ENCODE results near the gene PFKFB3. TPM values are rescaled to one million over a fixed set of nuclear protein-coding genes. Genes with fewer than 3 reads are reported as not detected.
A peak's percentile ranks its signal among the peaks of the same experiment; 100 is the strongest.
"Not testable (repeated sequence)": the region's sequence is repeated elsewhere in the genome, so short reads cannot be mapped to it uniquely, and the experiment has no call there.

Gene PFKFB3
- total RNA-seq, 1 experiment from 2014 or later: 21.8 TPM

DNA sequence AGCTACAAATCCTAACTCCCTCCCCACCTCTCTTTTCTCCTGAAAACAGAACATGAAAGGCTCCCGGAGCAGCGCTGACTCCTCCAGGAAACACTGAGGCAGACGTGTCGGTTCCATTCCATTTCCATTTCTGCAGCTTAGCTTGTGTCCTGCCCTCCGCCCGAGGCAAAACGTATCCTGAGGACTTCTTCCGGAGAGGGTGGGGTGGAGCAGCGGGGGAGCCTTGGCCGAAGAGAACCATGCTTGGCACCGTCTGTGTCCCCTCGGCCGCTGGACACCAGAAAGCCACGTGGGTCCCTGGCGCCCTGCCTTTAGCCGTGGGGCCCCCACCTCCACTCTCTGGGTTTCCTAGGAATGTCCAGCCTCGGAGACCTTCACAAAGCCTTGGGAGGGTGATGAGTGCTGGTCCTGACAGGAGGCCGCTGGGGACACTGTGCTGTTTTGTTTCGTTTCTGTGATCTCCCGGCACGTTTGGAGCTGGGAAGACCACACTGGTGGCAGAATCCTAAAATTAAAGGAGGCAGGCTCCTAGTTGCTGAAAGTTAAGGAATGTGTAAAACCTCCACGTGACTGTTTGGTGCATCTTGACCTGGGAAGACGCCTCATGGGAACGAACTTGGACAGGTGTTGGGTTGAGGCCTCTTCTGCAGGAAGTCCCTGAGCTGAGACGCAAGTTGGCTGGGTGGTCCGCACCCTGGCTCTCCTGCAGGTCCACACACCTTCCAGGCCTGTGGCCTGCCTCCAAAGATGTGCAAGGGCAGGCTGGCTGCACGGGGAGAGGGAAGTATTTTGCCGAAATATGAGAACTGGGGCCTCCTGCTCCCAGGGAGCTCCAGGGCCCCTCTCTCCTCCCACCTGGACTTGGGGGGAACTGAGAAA is 30.4 kb downstream of the PFKFB3 start:
- Histone ChIP-seq H3K36me3 (peaks cover 68% of the 10 kb centered on the region), H3K27ac (no peak overlapping the region), H3K27me3 (replicated peaks) (no peaks in the 10 kb centered on the region), H3K9me3 (replicated peaks) (no peaks in the 10 kb centered on the region), H3K4me1 (replicated peaks) (no peaks in the 10 kb centered on the region), H3K4me3 (no peak overlapping the region)
- DNase-seq (ENCODE audit: low read depth in 1 of 2, low spot score in 2 of 2): no peak

DNA sequence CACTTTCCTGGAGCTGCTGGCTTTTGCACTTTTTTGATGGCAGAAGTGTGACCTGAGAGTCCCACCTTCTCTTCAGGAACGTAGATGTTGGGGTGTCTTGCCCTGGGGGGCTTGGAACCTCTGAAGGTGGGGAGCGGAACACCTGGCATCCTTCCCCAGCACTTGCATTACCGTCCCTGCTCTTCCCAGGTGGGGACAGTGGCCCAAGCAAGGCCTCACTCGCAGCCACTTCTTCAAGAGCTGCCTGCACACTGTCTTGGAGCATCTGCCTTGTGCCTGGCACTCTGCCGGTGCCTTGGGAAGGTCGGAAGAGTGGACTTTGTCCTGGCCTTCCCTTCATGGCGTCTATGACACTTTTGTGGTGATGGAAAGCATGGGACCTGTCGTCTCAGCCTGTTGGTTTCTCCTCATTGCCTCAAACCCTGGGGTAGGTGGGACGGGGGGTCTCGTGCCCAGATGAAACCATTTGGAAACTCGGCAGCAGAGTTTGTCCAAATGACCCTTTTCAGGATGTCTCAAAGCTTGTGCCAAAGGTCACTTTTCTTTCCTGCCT is 31.1 kb downstream of the PFKFB3 start:
- peaks cover 3% of the 10 kb centered on the region for H3K4me1 ChIP-seq (replicated peaks)
- H3K27ac ChIP-seq: no peak overlapping the region
- DNase-seq (ENCODE audit: low read depth in 1 of 2, low spot score in 2 of 2): no peak
- H3K36me3 ChIP-seq: peaks cover 62% of the 10 kb centered on the region
- H3K4me3 ChIP-seq: no peak overlapping the region
- H3K27me3 ChIP-seq (replicated peaks): no peaks in the 10 kb centered on the region
- H3K9me3 ChIP-seq (replicated peaks): no peaks in the 10 kb centered on the region

- no peaks in the 10 kb centered on the region for H3K27me3 ChIP-seq (replicated peaks)
- no peak overlapping the region for H3K4me3 ChIP-seq
- no peak for DNase-seq (ENCODE audit: low read depth in 1 of 2, low spot score in 2 of 2)
- H3K27ac ChIP-seq: no peak overlapping the region
- H3K36me3 ChIP-seq: peaks cover 59% of the 10 kb centered on the region
- H3K9me3 ChIP-seq (replicated peaks): no peaks in the 10 kb centered on the region
- H3K4me1 ChIP-seq (replicated peaks): peaks cover 8% of the 10 kb centered on the region
Observed at GRCh38 chr10:6234371-6234770, 31.6 kb downstream of the PFKFB3 start.

DNA sequence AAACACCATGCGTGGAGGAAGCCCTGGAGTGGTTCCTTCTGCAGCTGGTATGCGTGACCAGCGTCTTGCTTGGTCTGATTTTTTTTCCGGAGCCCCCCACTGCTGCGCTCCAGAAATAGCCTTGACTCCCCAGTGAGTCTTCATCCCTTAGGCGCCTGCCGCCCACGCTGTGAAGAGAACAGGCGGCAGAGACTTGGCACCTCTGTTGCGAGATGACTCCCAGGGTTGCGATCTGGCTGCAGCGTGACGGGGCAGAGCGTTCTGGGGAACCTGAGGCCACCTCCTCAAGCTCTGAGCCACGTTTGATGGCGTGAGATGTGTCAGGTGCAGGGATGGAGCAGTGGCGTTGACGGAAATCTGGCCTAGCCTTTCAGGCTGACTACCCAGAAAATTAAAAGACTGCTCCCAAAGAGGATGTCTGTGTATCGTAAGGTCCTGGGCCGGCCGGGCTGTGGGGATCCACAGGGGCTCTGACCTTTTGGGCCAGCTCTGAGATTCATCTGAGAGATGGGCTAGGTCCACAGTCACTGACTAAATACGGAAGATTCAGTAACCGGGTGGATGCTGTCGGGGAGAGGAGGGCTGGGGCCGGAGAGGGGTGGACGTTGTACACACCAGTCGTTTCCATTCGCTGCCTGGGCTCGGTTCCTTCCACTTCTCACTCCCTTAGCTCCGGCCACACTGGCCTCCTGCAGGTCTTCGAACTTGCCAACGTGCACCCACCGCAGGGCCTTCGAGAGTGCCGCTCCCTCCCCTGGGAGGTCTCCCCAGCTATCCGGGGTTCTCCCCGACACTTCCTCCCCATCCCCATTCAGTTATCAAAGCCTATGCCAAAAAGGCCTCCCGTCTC is 33.8 kb downstream of the PFKFB3 start:
- no peak overlapping the region for H3K4me3 ChIP-seq
- no peak overlapping the region for H3K27ac ChIP-seq
- no peak for DNase-seq (ENCODE audit: low read depth in 1 of 2, low spot score in 2 of 2)
- H3K4me1 ChIP-seq (replicated peaks): peaks cover 28% of the 10 kb centered on the region
- peaks cover 40% of the 10 kb centered on the region for H3K36me3 ChIP-seq
- no peaks in the 10 kb centered on the region for H3K27me3 ChIP-seq (replicated peaks)
- no peaks in the 10 kb centered on the region for H3K9me3 ChIP-seq (replicated peaks)

GRCh38 chr10:6237199-6237530 is 34.4 kb downstream of the PFKFB3 start:
- H3K36me3 ChIP-seq: peaks cover 36% of the 10 kb centered on the region
- no peak overlapping the region for H3K27ac ChIP-seq
- DNase-seq (ENCODE audit: low read depth in 1 of 2, low spot score in 2 of 2): no peak
- H3K4me3 ChIP-seq: no peak overlapping the region
- no peaks in the 10 kb centered on the region for H3K9me3 ChIP-seq (replicated peaks)
- peaks cover 34% of the 10 kb centered on the region for H3K4me1 ChIP-seq (replicated peaks)
- no peaks in the 10 kb centered on the region for H3K27me3 ChIP-seq (replicated peaks)

- Histone ChIP-seq H3K36me3 (peaks cover 21% of the 10 kb centered on the region), H3K4me1 (replicated peaks) (peaks cover 38% of the 10 kb centered on the region)
- H3K9me3 ChIP-seq (replicated peaks); H3K4me3 ChIP-seq; H3K27me3 ChIP-seq (replicated peaks); H3K27ac ChIP-seq; DNase-seq (ENCODE audit: low read depth in 1 of 2, low spot score in 2 of 2): not testable (repeated sequence)
Observed at GRCh38 chr10:6238587-6239212, 36.0 kb downstream of the PFKFB3 start.

GRCh38 chr10:6239213-6239991 is 36.7 kb downstream of the PFKFB3 start:
- H3K27me3 ChIP-seq (replicated peaks): no peaks in the 10 kb centered on the region
- H3K9me3 ChIP-seq (replicated peaks): no peaks in the 10 kb centered on the region
- peak; percentile 92 to 96 for DNase-seq (ENCODE audit: low read depth in 1 of 2, low spot score in 2 of 2)
- H3K36me3 ChIP-seq: peaks cover 14% of the 10 kb centered on the region
- no peak overlapping the region for H3K4me3 ChIP-seq
- peak overlapping the region; percentile 24 for H3K27ac ChIP-seq
- peaks cover 38% of the 10 kb centered on the region for H3K4me1 ChIP-seq (replicated peaks)

DNA sequence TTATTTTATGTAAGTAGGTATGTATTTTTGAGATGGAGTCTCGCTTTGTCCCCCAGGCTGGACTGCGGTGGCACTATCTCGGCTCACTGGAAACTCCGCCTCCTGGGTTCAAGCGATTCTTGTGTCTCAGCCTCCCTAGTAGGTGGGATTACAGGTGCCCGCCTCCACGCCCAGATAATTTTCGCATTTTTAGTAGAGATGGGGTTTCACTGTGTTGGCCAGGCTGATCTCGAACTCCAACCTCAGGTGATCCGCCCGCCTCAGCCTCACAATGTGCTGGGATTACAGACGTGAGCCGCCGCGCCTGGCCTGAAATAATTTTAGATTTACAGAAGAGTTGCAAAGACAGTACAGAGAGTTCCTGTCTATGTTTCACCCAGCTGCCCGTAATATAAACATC is 37.5 kb downstream of the PFKFB3 start:
- no peak overlapping the region; the same call in 1 of the 2 replicates for H3K27ac ChIP-seq
- H3K27me3 ChIP-seq (replicated peaks): no peaks in the 10 kb centered on the region
- peaks cover 12% of the 10 kb centered on the region for H3K36me3 ChIP-seq
- peaks cover 38% of the 10 kb centered on the region for H3K4me1 ChIP-seq (replicated peaks)
- DNase-seq (ENCODE audit: low read depth in 1 of 2, low spot score in 2 of 2): no peak
- H3K4me3 ChIP-seq: no peak overlapping the region
- H3K9me3 ChIP-seq (replicated peaks): no peaks in the 10 kb centered on the region

DNA sequence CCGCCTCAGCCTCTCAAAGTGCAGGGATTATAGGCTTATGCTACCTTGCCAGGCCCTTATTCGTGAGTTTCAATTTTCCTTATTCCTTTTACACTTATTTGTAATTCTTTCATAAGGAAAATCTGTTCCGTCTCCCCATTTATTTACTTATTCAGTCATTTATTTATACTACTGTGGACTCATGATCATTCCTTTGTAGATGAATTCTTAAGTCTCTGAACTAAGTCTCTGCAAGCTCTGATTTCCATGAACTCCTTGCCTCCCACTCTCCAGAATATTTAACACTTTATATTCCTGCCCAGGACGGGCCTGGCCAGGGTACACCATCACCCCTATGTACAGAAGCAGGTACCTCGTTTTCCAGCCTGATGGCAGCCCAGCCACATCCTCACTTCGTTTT is 39.4 kb downstream of the PFKFB3 start:
- Histone ChIP-seq H3K36me3 (no peaks in the 10 kb centered on the region), H3K4me1 (replicated peaks) (peaks cover 38% of the 10 kb centered on the region), H3K9me3 (replicated peaks) (no peaks in the 10 kb centered on the region), H3K27ac (no peak overlapping the region), H3K4me3 (no peak overlapping the region), H3K27me3 (replicated peaks) (no peaks in the 10 kb centered on the region)
- DNase-seq (ENCODE audit: low read depth in 1 of 2, low spot score in 2 of 2): peak in 1 of 2 experiments; percentile 20

DNA sequence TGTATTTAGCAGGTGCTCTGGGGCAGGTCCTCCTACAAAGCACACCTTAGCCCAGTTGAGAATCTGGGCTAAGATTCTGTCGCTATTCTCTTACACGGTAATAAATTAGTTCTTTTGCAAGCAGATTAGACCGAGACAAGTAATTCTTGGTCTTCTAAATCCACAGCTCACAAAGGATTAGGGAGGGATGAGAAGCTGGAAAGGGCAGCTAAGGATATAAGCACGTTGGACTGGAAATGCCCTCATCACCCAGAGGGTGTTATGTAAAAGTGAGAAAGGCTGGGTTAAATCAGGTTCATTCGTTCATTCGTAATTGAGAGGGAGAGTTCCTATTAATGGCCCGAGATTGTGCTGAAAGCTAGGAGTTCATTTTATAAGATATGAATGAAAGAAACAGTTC is 41.8 kb downstream of the PFKFB3 start:
- Histone ChIP-seq H3K4me3 (no peak overlapping the region), H3K4me1 (replicated peaks) (peaks cover 28% of the 10 kb centered on the region), H3K27me3 (replicated peaks) (no peaks in the 10 kb centered on the region), H3K27ac (no peak overlapping the region), H3K9me3 (replicated peaks) (no peaks in the 10 kb centered on the region), H3K36me3 (no peaks in the 10 kb centered on the region)
- DNase-seq (ENCODE audit: low read depth in 1 of 2, low spot score in 2 of 2): no peak

DNA sequence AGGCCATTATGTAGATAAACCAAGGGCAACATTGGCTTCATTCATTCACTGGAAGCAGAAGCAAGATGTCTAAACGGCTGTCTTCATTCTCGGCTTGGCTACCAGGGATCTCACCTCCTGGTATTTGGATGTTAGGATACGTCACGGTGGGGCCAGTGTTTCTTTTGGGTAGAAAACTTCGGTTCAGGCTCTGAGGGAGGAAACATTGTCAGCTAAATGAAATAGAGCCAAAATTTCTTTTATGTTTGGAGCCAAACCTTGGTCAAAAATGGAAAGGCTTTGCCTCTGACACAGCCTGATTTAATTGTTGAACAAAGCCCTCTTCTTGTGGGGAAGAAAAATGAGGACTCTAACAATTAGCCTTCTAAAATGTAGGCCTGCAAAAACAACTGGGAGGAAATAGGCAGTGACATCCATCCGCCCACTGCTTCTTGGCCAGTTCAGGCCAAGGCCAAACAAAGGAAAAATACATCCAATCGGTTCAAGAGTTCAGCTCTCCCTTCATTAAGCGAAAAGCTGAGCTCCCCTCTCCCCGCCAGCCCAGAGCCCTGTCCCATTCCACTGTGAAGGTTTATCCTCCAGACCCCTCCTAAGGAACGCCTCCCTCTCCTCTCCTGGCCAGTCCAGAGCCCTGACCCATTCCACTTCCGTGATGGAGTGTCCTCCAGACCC is 44.4 kb downstream of the PFKFB3 start:
- H3K36me3 ChIP-seq: no peaks in the 10 kb centered on the region
- no peak overlapping the region for H3K4me3 ChIP-seq
- H3K4me1 ChIP-seq (replicated peaks): peaks cover 4% of the 10 kb centered on the region
- H3K9me3 ChIP-seq (replicated peaks): no peaks in the 10 kb centered on the region
- no peak overlapping the region for H3K27ac ChIP-seq
- H3K27me3 ChIP-seq (replicated peaks): no peaks in the 10 kb centered on the region
- DNase-seq (ENCODE audit: low read depth in 1 of 2, low spot score in 2 of 2): no peak

DNA sequence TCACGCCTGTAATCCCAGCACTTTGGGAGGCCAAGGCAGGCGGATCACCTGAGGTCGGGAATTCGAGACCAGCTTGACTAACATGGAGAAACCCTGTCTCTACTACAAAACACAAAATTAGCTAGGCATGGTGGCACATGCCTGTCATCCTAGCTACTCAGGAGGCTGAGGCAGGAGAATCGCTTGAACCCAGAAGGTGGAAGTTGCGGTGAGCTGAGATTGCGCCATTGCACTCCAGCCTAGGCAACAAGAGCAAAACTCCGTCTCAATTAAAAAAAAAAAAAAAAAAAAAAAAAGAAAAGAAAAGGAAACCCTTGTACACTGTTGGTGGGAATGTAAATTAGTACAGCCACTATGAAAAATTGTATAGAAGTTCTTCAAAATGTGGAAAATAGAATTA is 46.2 kb downstream of the PFKFB3 start:
- H3K27ac ChIP-seq; H3K36me3 ChIP-seq; DNase-seq (ENCODE audit: low read depth in 1 of 2, low spot score in 2 of 2); H3K4me1 ChIP-seq (replicated peaks); H3K27me3 ChIP-seq (replicated peaks); H3K4me3 ChIP-seq; H3K9me3 ChIP-seq (replicated peaks): not testable (repeated sequence)

GRCh38 chr10:6249698-6250097 is 47.0 kb downstream of the PFKFB3 start:
- Histone ChIP-seq H3K27ac (no peak overlapping the region), H3K36me3 (no peaks in the 10 kb centered on the region), H3K9me3 (replicated peaks) (no peaks in the 10 kb centered on the region), H3K27me3 (replicated peaks) (no peaks in the 10 kb centered on the region), H3K4me3 (no peak overlapping the region), H3K4me1 (replicated peaks) (no peaks in the 10 kb centered on the region)
- no peak for DNase-seq (ENCODE audit: low read depth in 1 of 2, low spot score in 2 of 2)

All from SJSA1 (cell line).